K562 (cell line): ENCODE data around the gene GOLGB1. TPM values are rescaled to one million over a fixed set of nuclear protein-coding genes. Genes with fewer than 3 reads are reported as not detected.
"Not testable (repeated sequence)": the region's sequence is repeated elsewhere in the genome, so short reads cannot be mapped to it uniquely, and the experiment has no call there.

ENCODE experiments used
- ATAC-seq: fragments of 200-7000 bp; cut with Tn5 transposase; 3 replicates; pipeline ENCODE4 v1.9.1; 2020; ENCODE audit warnings: moderate library complexity
- BruUV-seq: library from RNA; stranded (reverse); fragments of 400-500 nt; replicated peaks from 2 replicates; lab custom pipeline; 2021; lab: Mats Ljungman, UMichigan
- CTCF ChIA-PET: fragments of 300-600 bp; formaldehyde crosslinking; extraction: SDS; loops from one replicate; lab custom pipeline; 2021; ENCODE audit warnings: low intra/inter-chr PET ratio; lab: Yijun Ruan, JAX
- POLR2A ChIA-PET: fragments of 300-600, 350-650 bp; sonication (Branson Sonifier 250); formaldehyde crosslinking; extraction: SDS; loops from one replicate; lab custom pipeline; 2021; ENCODE audit warnings: antibody characterized with exemption, inconsistent platforms; lab: Yijun Ruan, JAX
- DNase-seq, 4 experiments: peaks; one replicate each; pipeline versions ENCODE4 v3.0.0 to v3.0.0-alpha.2; 2011 to 2018; ENCODE audit warnings: low spot score in 3 of 4, mixed read lengths in 3 of 4; ENCODE audit errors: extremely low read depth in 1 of 4
- FAIRE-seq: peaks from 2 replicates; lab custom pipeline; 2011; peaks lifted over from hg19 to GRCh38; lab: Jason Lieb, UNC
- H2AFZ ChIP-seq: 2 replicates; pipeline ENCODE4 v1.6.0; 2011; ENCODE audit warnings: low read depth, low read length, control low read depth, inconsistent platforms
- H3K27ac ChIP-seq: fragments of 200-600 bp; 3 replicates; pipeline ENCODE4 v1.8.0; 2011; ENCODE audit warnings: low read depth, mild to moderate bottlenecking, control low read depth, inconsistent platforms, low read length, moderate library complexity, mixed read lengths; ENCODE audit errors: extremely low read depth
- H3K27me3 ChIP-seq, 2 experiments: fragments of 300-600 bp in 1 of 2; 2 replicates in 1 of 2; 3 replicates in 1 of 2; pipeline versions ENCODE4 v1.6.0 to v1.8.0; 2011; ENCODE audit warnings: inconsistent platforms in 2 of 2, low read length in 2 of 2, mild to moderate bottlenecking in 1 of 2, mixed read lengths in 1 of 2, moderate library complexity in 1 of 2; ENCODE audit not compliant: control insufficient read depth in 2 of 2, insufficient read depth in 2 of 2
- H3K36me3 ChIP-seq: fragments of 300-600 bp; 3 replicates; pipeline ENCODE4 v1.8.0; 2011; ENCODE audit warnings: mild to moderate bottlenecking, low read length, inconsistent platforms; ENCODE audit not compliant: control insufficient read depth, insufficient read depth
- H3K4me1 ChIP-seq, 2 experiments: fragments of 200-600 bp in 1 of 2; replicated peaks in 1 of 2; 2 replicates in 1 of 2; 3 replicates in 1 of 2; pipeline versions ENCODE4 v1.5.1 to v1.8.0; 2011; ENCODE audit warnings: inconsistent platforms in 2 of 2, low read length in 2 of 2, mild to moderate bottlenecking in 1 of 2, mixed read lengths in 1 of 2, moderate library complexity in 1 of 2; ENCODE audit not compliant: control insufficient read depth in 2 of 2, insufficient read depth in 2 of 2
- H3K4me2 ChIP-seq: 2 replicates; pipeline ENCODE4 v1.6.1; 2011; ENCODE audit warnings: low read length, control low read depth, inconsistent platforms, mixed read lengths; ENCODE audit not compliant: insufficient read depth
- H3K4me3 ChIP-seq: fragments of 200-600 bp; sonication (generic), shearing (Covaris generic); 2 replicates; pipeline ENCODE4 v1.5.1; 2016; ENCODE audit warnings: control low read depth, inconsistent platforms
- H3K79me2 ChIP-seq: fragments of 200-600 bp; 3 replicates; pipeline ENCODE4 v1.8.0; 2011; ENCODE audit warnings: low read length, inconsistent platforms; ENCODE audit not compliant: control insufficient read depth, insufficient read depth
- H3K9ac ChIP-seq, 2 experiments: 2 replicates each; pipeline versions ENCODE4 v1.6.0 to v1.6.1; 2011; ENCODE audit warnings: low read depth in 2 of 2, low read length in 2 of 2, control low read depth in 1 of 2, inconsistent platforms in 1 of 2, mild to moderate bottlenecking in 1 of 2, mixed read lengths in 1 of 2; ENCODE audit not compliant: insufficient read depth in 1 of 2
- H3K9me1 ChIP-seq: one replicate; pipeline ENCODE4 v1.6.0; 2011; ENCODE audit warnings: inconsistent platforms, mild to moderate bottlenecking, low read length, moderate library complexity; ENCODE audit not compliant: control insufficient read depth, insufficient read depth
- H3K9me3 ChIP-seq: replicated peaks from 2 replicates; pipeline ENCODE4 v1.5.1; 2011; ENCODE audit warnings: low read depth, low read length, inconsistent platforms; ENCODE audit not compliant: control insufficient read depth, insufficient read depth
- H4K20me1 ChIP-seq: replicated peaks from 2 replicates; pipeline ENCODE4 v1.6.1; 2011; ENCODE audit warnings: low read length, inconsistent platforms, mixed read lengths; ENCODE audit not compliant: control insufficient read depth, insufficient read depth
- BCL6 ChIP-seq: fragments of 250-450 bp; sonication (Bioruptor Pico); IDR thresholded peaks from 2 replicates; pipeline ENCODE4 v1.4.0; 2020
- BCOR ChIP-seq: fragments of 450-650 bp; IDR thresholded peaks from 2 replicates; pipeline ENCODE4 v1.6.1; 2016
- KDM1A ChIP-seq, 2 experiments: fragments of 450-650 bp; IDR thresholded peaks; 2 replicates each; pipeline ENCODE4 v1.6.1; 2016; ENCODE audit warnings: mild to moderate bottlenecking in 2 of 2
- MTA2 ChIP-seq: fragments of 450-650 bp; IDR thresholded peaks from 2 replicates; pipeline ENCODE4 v1.6.1; 2016; ENCODE audit warnings: low read depth
- MXI1 ChIP-seq: IDR thresholded peaks from 2 replicates; pipeline ENCODE4 v1.6.1; 2011; ENCODE audit warnings: low read depth, mild to moderate bottlenecking, improper control_type of control experiment, low read length
- NFIC ChIP-seq: fragments of 450-650 bp; IDR thresholded peaks from 2 replicates; pipeline ENCODE4 v1.6.1; 2017; ENCODE audit warnings: mild to moderate bottlenecking, inconsistent platforms
- NFRKB ChIP-seq: fragments of 450-650 bp; IDR thresholded peaks from 2 replicates; pipeline ENCODE4 v1.6.1; 2016; ENCODE audit warnings: low read depth
- POLR2B ChIP-seq: fragments of 450-650 bp; IDR thresholded peaks from 2 replicates; pipeline ENCODE4 v1.6.1; 2018; ENCODE audit warnings: low read depth; ENCODE audit not compliant: partially characterized antibody
- TBL1XR1 ChIP-seq, 2 experiments: IDR thresholded peaks; 2 replicates each; pipeline ENCODE4 v1.6.1; 2012; ENCODE audit warnings: improper control_type of control experiment in 2 of 2, low read length in 2 of 2, mild to moderate bottlenecking in 1 of 2
- ZNF146 ChIP-seq: IDR thresholded peaks from one replicate; pipeline ENCODE4 v1.6.1; 2018; ENCODE audit warnings: missing compliant biosample characterization; ENCODE audit not compliant: unreplicated experiment
- WGBS: fragments of 100-300 bp; shearing (Covaris generic); methylation state at CpG from one replicate; pipeline ENCODE4 v1.1.6; 2016; ENCODE audit warnings: low coverage, mixed read lengths; ENCODE audit not compliant: insufficient coverage; ENCODE audit errors: missing lambda C conversion rate; 5-methylcytosine and 5-hydroxymethylcytosine counted together
- in situ Hi-C: fragments of 300-500 bp; cut with MboI; formaldehyde crosslinking; loops from 4 replicates; pipeline ENCODE4 v1.15.0; 2018; ENCODE audit warnings: inconsistent platforms, mixed read lengths
- intact Hi-C: fragments of 100-400 bp; cut with micrococcal nuclease; formaldehyde crosslinking; loops from 2 replicates; pipeline ENCODE4 v1.14.2; 2022
- polyA plus RNA-seq, 8 experiments: library from polyadenylated mRNA; depleted of rRNA in 4 of 8; stranded (reverse) in 5 of 8; unstranded in 3 of 8; fragments of >200 nt; fragmentation: Nextera tagmentation in 2 of 8; fragmentation: Illumina TruSeq in 1 of 8; extraction: Ambion mirVana in 2 of 8; extraction: Trizol in 1 of 8; gene quantifications; 2 replicates each; pipeline versions ENCODE4 v1.2.1 to v1.2.3, GENCODE V29; 2011 to 2014; ENCODE audit warnings: inconsistent platforms in 1 of 8, missing spikeins in 1 of 8
- total RNA-seq, 7 experiments: library from RNA; depleted of rRNA in 6 of 7; stranded (reverse); fragments of >200 nt in 6 of 7; fragmentation: Illumina TruSeq in 2 of 7; extraction: Trizol in 2 of 7; gene quantifications; 2 replicates each; pipeline versions ENCODE4 v1.2.1 to v1.2.3, GENCODE V29; 2011 to 2021; ENCODE audit warnings: low replicate concordance in 1 of 7
- TF ChIP-seq, protein P1 (sequence below): fragments of 250-450 bp; sonication (Bioruptor Pico); IDR thresholded peaks from 2 replicates; pipeline ENCODE4 v1.5.0; 2022; ENCODE audit warnings: mild to moderate bottlenecking
- TF ChIP-seq, protein P2 (sequence below): fragments of 450-650 bp; formaldehyde crosslinking; conservative IDR thresholded peaks from 2 replicates; pipeline ENCODE4 v1.4.0; 2022; ENCODE audit warnings: mild to moderate bottlenecking, missing genetic modification characterization
- TF ChIP-seq, protein P3 (sequence below): sonication (generic); formaldehyde crosslinking; IDR thresholded peaks from 2 replicates; pipeline ENCODE4 v1.8.0; 2022; ENCODE audit warnings: mild to moderate bottlenecking, missing genetic modification reagents, borderline replicate concordance

The GOLGB1 gene
- total and polyA plus RNA-seq, 9 of the 15 experiments (the other 6 are each of a cell fraction or from before 2014, with no cell fraction given) = 4.0 to 16.3 (median 9.7) TPM

DNA sequence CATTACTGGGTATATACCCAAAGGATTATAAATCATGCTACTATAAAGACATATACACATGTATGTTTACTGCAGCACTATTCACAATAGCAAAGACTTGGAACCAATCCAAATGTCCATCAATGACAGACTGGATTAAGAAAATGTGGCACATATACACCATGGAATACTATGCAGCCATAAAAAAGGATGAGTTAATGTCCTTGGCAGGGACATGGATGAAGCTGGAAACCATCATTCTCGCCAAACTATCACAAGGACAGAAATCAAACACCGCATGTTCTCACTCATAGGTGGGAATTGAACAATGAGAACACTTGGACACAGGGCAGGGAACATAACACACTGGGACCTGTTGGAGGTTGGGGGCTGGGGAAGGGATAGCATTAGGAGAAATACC is 6.4 kb downstream of the GOLGB1 start:
- intact Hi-C loops, H2AFZ ChIP-seq, H3K9ac ChIP-seq, H3K4me1 ChIP-seq, H3K4me3 ChIP-seq, in situ Hi-C loops, H3K9me1 ChIP-seq, H3K4me2 ChIP-seq, FAIRE-seq, DNase-seq, ATAC-seq, H3K27ac ChIP-seq, H4K20me1 ChIP-seq, CTCF ChIA-PET, H3K9me3 ChIP-seq, H3K36me3 ChIP-seq, H3K27me3 ChIP-seq, BruUV-seq, POLR2A ChIA-PET: not testable (repeated sequence)
- peaks cover 42% of the 10 kb centered on the region for H3K79me2 ChIP-seq
- TF ChIP-seq NFIC = peak; percentile 12; the same call in 1 of the 2 replicates
- TF ChIP-seq KDM1A (IDR thresholded peaks at IDR 0.05) = 0 out of 4 replicates have a peak, but pooled peaks of 1 of the 2 experiments have one; percentile 22
- TF ChIP-seq BCOR = 0 out of 2 replicates have a peak, but pooled peaks have one; percentile 21
- TF ChIP-seq ZNF146 = peak; percentile 78
- 46% methylated on average over 2 of the region's 2 CpGs for WGBS

DNA sequence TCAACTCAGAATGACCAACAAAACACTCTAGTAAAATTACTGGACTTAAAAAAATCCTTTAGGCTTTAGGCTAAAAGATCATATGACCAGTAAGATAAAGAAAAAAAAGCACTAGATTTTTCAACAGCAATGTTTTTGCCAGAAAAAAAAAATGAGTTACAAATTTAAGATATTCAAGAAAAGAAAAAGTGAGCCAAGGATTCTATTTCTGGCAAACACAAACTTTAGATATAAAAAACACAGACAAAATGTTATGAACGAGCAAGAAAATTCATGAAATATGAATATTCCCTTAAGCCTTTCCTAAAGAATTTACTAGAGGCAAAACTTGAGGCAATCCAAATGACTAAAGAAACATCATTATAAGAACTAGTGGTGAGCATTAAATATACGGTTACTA is 8.6 kb downstream of the GOLGB1 start:
- in situ Hi-C loops = no loop called here
- CTCF ChIA-PET = no interaction called here
- no peak for TF ChIP-seq POLR2B
- TF ChIP-seq NFRKB = no peak
- no peak for TF ChIP-seq MTA2
- TF ChIP-seq BCL6 = no peak
- TF ChIP-seq MXI1 = no peak
- TF ChIP-seq, protein P1, sequence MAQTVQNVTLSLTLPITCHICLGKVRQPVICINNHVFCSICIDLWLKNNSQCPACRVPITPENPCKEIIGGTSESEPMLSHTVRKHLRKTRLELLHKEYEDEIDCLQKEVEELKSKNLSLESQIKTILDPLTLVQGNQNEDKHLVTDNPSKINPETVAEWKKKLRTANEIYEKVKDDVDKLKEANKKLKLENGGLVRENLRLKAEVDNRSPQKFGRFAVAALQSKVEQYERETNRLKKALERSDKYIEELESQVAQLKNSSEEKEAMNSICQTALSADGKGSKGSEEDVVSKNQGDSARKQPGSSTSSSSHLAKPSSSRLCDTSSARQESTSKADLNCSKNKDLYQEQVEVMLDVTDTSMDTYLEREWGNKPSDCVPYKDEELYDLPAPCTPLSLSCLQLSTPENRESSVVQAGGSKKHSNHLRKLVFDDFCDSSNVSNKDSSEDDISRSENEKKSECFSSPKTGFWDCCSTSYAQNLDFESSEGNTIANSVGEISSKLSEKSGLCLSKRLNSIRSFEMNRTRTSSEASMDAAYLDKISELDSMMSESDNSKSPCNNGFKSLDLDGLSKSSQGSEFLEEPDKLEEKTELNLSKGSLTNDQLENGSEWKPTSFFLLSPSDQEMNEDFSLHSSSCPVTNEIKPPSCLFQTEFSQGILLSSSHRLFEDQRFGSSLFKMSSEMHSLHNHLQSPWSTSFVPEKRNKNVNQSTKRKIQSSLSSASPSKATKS (CRISPR knock-in tag) = no peak
- no peak for TF ChIP-seq TBL1XR1 (IDR thresholded peaks at IDR 0.05; ENCODE audit: low read length in 2 of 2)
- TF ChIP-seq, protein P2, sequence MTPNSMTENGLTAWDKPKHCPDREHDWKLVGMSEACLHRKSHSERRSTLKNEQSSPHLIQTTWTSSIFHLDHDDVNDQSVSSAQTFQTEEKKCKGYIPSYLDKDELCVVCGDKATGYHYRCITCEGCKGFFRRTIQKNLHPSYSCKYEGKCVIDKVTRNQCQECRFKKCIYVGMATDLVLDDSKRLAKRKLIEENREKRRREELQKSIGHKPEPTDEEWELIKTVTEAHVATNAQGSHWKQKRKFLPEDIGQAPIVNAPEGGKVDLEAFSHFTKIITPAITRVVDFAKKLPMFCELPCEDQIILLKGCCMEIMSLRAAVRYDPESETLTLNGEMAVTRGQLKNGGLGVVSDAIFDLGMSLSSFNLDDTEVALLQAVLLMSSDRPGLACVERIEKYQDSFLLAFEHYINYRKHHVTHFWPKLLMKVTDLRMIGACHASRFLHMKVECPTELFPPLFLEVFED (CRISPR knock-in tag) = no peak
- TF ChIP-seq, protein P3, sequence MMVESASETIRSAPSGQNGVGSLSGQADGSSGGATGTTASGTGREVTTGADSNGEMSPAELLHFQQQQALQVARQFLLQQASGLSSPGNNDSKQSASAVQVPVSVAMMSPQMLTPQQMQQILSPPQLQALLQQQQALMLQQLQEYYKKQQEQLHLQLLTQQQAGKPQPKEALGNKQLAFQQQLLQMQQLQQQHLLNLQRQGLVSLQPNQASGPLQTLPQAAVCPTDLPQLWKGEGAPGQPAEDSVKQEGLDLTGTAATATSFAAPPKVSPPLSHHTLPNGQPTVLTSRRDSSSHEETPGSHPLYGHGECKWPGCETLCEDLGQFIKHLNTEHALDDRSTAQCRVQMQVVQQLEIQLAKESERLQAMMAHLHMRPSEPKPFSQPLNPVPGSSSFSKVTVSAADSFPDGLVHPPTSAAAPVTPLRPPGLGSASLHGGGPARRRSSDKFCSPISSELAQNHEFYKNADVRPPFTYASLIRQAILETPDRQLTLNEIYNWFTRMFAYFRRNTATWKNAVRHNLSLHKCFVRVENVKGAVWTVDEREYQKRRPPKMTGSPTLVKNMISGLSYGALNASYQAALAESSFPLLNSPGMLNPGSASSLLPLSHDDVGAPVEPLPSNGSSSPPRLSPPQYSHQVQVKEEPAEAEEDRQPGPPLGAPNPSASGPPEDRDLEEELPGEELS (CRISPR knock-in tag) = no peak

More for the DNA sequence above, 8.6 kb downstream of the GOLGB1 start:
- no peak overlapping the region for H2AFZ ChIP-seq
- H3K4me1 ChIP-seq = no peaks in the 10 kb centered on the region
- H3K9me3 ChIP-seq = no peaks in the 10 kb centered on the region
- no peaks in the 10 kb centered on the region for H3K36me3 ChIP-seq
- POLR2A ChIA-PET = no interaction called here
- no peaks in the 10 kb centered on the region for H3K9me1 ChIP-seq
- no peak overlapping the region for H3K9ac ChIP-seq
- no peak overlapping the region for H3K27ac ChIP-seq
- H3K4me3 ChIP-seq = no peak overlapping the region
- peaks cover 30% of the 10 kb centered on the region for H3K79me2 ChIP-seq
- DNase-seq (no peak), FAIRE-seq (no peak), ATAC-seq (no peak)
- 81% methylated on average over 2 of the region's 2 CpGs for WGBS
- H4K20me1 ChIP-seq = no peaks in the 10 kb centered on the region
- H3K27me3 ChIP-seq = no peaks in the 10 kb centered on the region
- intact Hi-C loops = no loop called here
- H3K4me2 ChIP-seq = no peak overlapping the region
- BruUV-seq = no TSS peak
